K562 (cell line): Measurements from ENCODE around the gene NBEAL2. TPM values are rescaled to one million over a fixed set of nuclear protein-coding genes. Genes with fewer than 3 reads are reported as not detected.

Experiments used
- BCOR ChIP-seq: fragments of 450-650 bp; IDR thresholded peaks from 2 replicates; pipeline ENCODE4 v1.6.1; 2016
- C11orf30 ChIP-seq: fragments of 450-650 bp; IDR thresholded peaks from 2 replicates; pipeline ENCODE4 v1.6.1; 2016; ENCODE audit warnings: low read depth, mild to moderate bottlenecking
- EGR1 ChIP-seq: fragments of 450-650 bp; conservative IDR thresholded peaks from 2 replicates; pipeline ENCODE4 v1.6.1; 2017; ENCODE audit warnings: mild to moderate bottlenecking
- FOXA1 ChIP-seq: fragments of 450-650 bp; IDR thresholded peaks from 2 replicates; pipeline ENCODE4 v1.6.1; 2016; ENCODE audit warnings: mild to moderate bottlenecking, borderline replicate concordance
- FOXK1 ChIP-seq: sonication (generic); formaldehyde crosslinking; IDR thresholded peaks from 2 replicates; pipeline ENCODE4 v1.8.0; 2022; ENCODE audit warnings: missing genetic modification reagents, mild to moderate bottlenecking, borderline replicate concordance
- KAT2B ChIP-seq: IDR thresholded peaks from one replicate; pipeline ENCODE4 v1.6.1; 2012; ENCODE audit warnings: low read depth, mild to moderate bottlenecking, control low read depth, inconsistent platforms, low read length, moderate library complexity
- MTF1 ChIP-seq: fragments of 250-450 bp; sonication (Bioruptor Pico); IDR thresholded peaks from 2 replicates; pipeline ENCODE4 v1.9.0; 2021; ENCODE audit warnings: moderate library complexity, mild to moderate bottlenecking, inconsistent platforms, borderline replicate concordance
- NR2C2 ChIP-seq, 2 experiments: fragments of 200-800 bp in 1 of 2; sonication (Bioruptor generic) in 1 of 2; sonication (generic) in 1 of 2; formaldehyde crosslinking in 1 of 2; IDR thresholded peaks; 2 replicates each; pipeline versions ENCODE4 v1.6.1 to v1.8.0; 2016 to 2022; ENCODE audit warnings: mild to moderate bottlenecking in 1 of 2, missing compliant biosample characterization in 1 of 2, missing genetic modification characterization in 1 of 2, missing genetic modification reagents in 1 of 2
- PTRF ChIP-seq: fragments of 450-650 bp; IDR thresholded peaks from 2 replicates; pipeline ENCODE4 v1.6.1; 2016; ENCODE audit warnings: mild to moderate bottlenecking, missing genetic modification characterization, missing compliant biosample characterization
- RAD51 ChIP-seq: fragments of 450-650 bp; IDR thresholded peaks from 2 replicates; pipeline ENCODE4 v1.7.1; 2016; ENCODE audit warnings: low read depth, mild to moderate bottlenecking, borderline replicate concordance
- RBM34 ChIP-seq: fragments of 200-400 bp; formaldehyde crosslinking; IDR thresholded peaks from 2 replicates; pipeline ENCODE4 v1.6.1; 2018; ENCODE audit warnings: low read length, borderline replicate concordance; ENCODE audit not compliant: insufficient read depth
- RFX7 ChIP-seq: fragments of 250-450 bp; sonication (Bioruptor Pico); IDR thresholded peaks from 2 replicates; pipeline ENCODE4 v1.5.1; 2021; ENCODE audit warnings: mild to moderate bottlenecking
- RNF2 ChIP-seq: sonication (generic); IDR thresholded peaks from 2 replicates; pipeline ENCODE4 v1.6.1; 2016
- TCF3 ChIP-seq: sonication (generic); formaldehyde crosslinking; IDR thresholded peaks from 2 replicates; pipeline ENCODE4 v1.4.0; 2020; ENCODE audit warnings: mild to moderate bottlenecking, missing genetic modification reagents
- ZNF778 ChIP-seq: fragments of 450-650 bp; formaldehyde crosslinking; IDR thresholded peaks from 2 replicates; pipeline ENCODE4 v1.4.0; 2020; ENCODE audit warnings: mild to moderate bottlenecking, moderate library complexity
- polyA plus RNA-seq, 8 experiments: library from polyadenylated mRNA; depleted of rRNA in 4 of 8; stranded (reverse) in 5 of 8; unstranded in 3 of 8; fragments of >200 nt; fragmentation: Nextera tagmentation in 2 of 8; fragmentation: Illumina TruSeq in 1 of 8; extraction: Ambion mirVana in 2 of 8; extraction: Trizol in 1 of 8; gene quantifications; 2 replicates each; pipeline versions ENCODE4 v1.2.1 to v1.2.3, GENCODE V29; 2011 to 2014; ENCODE audit warnings: inconsistent platforms in 1 of 8, missing spikeins in 1 of 8
- total RNA-seq, 7 experiments: library from RNA; depleted of rRNA in 6 of 7; stranded (reverse); fragments of >200 nt in 6 of 7; fragmentation: Illumina TruSeq in 2 of 7; extraction: Trizol in 2 of 7; gene quantifications; 2 replicates each; pipeline versions ENCODE4 v1.2.1 to v1.2.3, GENCODE V29; 2011 to 2021; ENCODE audit warnings: low replicate concordance in 1 of 7
- TF ChIP-seq, protein P1 (sequence below): sonication (generic); formaldehyde crosslinking; IDR thresholded peaks from 2 replicates; pipeline ENCODE4 v1.8.0; 2022; ENCODE audit warnings: missing genetic modification reagents, mild to moderate bottlenecking, moderate library complexity, borderline replicate concordance
- TF ChIP-seq, protein P2 (sequence below): fragments of 250-450 bp; sonication (Bioruptor Pico); IDR thresholded peaks from 2 replicates; pipeline ENCODE4 v1.4.0; 2020; ENCODE audit warnings: mild to moderate bottlenecking, moderate library complexity
- TF ChIP-seq, protein P3 (sequence below): fragments of 450-650 bp; IDR thresholded peaks from 2 replicates; pipeline ENCODE4 v1.6.1; 2016; ENCODE audit warnings: mild to moderate bottlenecking
- TF ChIP-seq, protein P4 (sequence below): fragments of 450-650 bp; formaldehyde crosslinking; IDR thresholded peaks from 2 replicates; pipeline ENCODE4 v1.4.0; 2022; ENCODE audit warnings: missing genetic modification characterization
- TF ChIP-seq, protein P5 (sequence below), 2 experiments: fragments of 450-650 bp in 1 of 2; sonication (generic) in 1 of 2; formaldehyde crosslinking in 1 of 2; IDR thresholded peaks in 1 of 2; conservative IDR thresholded peaks in 1 of 2; 2 replicates each; pipeline versions ENCODE4 v1.6.1 to v1.8.1; 2016 to 2023; ENCODE audit warnings: mild to moderate bottlenecking in 2 of 2, moderate library complexity in 2 of 2, inconsistent platforms in 1 of 2, missing genetic modification reagents in 1 of 2

Gene NBEAL2
- total and polyA plus RNA-seq, 9 of the 15 experiments (the other 6 are each of a cell fraction or from before 2014, with no cell fraction given), result 0.06 to 114 (median 29.6) TPM

DNA sequence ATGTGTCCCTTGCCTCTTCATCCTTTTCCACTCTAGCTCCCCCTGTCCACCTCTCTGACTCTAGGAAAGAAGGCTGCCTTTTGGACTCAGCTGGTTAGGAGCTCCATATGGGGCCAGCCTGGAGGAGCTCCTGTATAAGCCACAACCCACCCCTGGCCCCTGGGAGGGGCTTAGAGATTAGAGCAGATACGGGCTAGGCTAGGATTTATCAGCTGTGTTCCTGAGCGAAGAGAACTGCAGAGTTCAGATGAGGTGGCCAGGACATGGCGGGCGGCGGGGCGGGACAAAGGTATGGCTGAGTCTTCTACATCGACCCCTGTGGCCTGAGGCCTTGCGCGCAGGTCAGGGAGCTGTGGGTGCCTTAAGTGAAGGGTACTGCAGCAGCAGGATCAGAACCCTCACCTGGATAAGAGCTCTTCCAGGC lies 7.9 kb downstream of the NBEAL2 start (continued):
- TF ChIP-seq, protein P1, sequence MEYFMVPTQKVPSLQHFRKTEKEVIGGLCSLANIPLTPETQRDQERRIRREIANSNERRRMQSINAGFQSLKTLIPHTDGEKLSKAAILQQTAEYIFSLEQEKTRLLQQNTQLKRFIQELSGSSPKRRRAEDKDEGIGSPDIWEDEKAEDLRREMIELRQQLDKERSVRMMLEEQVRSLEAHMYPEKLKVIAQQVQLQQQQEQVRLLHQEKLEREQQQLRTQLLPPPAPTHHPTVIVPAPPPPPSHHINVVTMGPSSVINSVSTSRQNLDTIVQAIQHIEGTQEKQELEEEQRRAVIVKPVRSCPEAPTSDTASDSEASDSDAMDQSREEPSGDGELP (CRISPR knock-in tag), result peak; percentile 99
- TF ChIP-seq C11orf30, result no peak
- TF ChIP-seq, protein P2, sequence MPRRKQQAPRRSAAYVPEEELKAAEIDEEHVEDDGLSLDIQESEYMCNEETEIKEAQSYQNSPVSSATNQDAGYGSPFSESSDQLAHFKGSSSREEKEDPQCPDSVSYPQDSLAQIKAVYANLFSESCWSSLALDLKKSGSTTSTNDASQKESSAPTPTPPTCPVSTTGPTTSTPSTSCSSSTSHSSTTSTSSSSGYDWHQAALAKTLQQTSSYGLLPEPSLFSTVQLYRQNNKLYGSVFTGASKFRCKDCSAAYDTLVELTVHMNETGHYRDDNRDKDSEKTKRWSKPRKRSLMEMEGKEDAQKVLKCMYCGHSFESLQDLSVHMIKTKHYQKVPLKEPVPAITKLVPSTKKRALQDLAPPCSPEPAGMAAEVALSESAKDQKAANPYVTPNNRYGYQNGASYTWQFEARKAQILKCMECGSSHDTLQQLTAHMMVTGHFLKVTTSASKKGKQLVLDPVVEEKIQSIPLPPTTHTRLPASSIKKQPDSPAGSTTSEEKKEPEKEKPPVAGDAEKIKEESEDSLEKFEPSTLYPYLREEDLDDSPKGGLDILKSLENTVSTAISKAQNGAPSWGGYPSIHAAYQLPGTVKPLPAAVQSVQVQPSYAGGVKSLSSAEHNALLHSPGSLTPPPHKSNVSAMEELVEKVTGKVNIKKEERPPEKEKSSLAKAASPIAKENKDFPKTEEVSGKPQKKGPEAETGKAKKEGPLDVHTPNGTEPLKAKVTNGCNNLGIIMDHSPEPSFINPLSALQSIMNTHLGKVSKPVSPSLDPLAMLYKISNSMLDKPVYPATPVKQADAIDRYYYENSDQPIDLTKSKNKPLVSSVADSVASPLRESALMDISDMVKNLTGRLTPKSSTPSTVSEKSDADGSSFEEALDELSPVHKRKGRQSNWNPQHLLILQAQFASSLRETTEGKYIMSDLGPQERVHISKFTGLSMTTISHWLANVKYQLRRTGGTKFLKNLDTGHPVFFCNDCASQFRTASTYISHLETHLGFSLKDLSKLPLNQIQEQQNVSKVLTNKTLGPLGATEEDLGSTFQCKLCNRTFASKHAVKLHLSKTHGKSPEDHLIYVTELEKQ (CRISPR knock-in tag), result no peak
- TF ChIP-seq PTRF (tag), result no peak
- no peak for TF ChIP-seq RAD51
- no peak for TF ChIP-seq EGR1
- no peak; the same call in 1 of the 2 replicates for TF ChIP-seq TCF3
- TF ChIP-seq ZNF778 (CRISPR knock-in tag), result no peak
- TF ChIP-seq, protein P3, sequence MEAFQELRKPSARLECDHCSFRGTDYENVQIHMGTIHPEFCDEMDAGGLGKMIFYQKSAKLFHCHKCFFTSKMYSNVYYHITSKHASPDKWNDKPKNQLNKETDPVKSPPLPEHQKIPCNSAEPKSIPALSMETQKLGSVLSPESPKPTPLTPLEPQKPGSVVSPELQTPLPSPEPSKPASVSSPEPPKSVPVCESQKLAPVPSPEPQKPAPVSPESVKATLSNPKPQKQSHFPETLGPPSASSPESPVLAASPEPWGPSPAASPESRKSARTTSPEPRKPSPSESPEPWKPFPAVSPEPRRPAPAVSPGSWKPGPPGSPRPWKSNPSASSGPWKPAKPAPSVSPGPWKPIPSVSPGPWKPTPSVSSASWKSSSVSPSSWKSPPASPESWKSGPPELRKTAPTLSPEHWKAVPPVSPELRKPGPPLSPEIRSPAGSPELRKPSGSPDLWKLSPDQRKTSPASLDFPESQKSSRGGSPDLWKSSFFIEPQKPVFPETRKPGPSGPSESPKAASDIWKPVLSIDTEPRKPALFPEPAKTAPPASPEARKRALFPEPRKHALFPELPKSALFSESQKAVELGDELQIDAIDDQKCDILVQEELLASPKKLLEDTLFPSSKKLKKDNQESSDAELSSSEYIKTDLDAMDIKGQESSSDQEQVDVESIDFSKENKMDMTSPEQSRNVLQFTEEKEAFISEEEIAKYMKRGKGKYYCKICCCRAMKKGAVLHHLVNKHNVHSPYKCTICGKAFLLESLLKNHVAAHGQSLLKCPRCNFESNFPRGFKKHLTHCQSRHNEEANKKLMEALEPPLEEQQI, result no peak
- TF ChIP-seq FOXK1, result no peak
- TF ChIP-seq FOXA1, result no peak
- TF ChIP-seq, protein P4, sequence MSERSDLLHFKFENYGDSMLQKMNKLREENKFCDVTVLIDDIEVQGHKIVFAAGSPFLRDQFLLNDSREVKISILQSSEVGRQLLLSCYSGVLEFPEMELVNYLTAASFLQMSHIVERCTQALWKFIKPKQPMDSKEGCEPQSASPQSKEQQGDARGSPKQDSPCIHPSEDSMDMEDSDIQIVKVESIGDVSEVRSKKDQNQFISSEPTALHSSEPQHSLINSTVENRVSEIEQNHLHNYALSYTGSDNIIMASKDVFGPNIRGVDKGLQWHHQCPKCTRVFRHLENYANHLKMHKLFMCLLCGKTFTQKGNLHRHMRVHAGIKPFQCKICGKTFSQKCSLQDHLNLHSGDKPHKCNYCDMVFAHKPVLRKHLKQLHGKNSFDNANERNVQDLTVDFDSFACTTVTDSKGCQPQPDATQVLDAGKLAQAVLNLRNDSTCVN, result peak; percentile 44; the same call in 1 of the 2 replicates
- TF ChIP-seq MTF1 (CRISPR knock-in tag), result no peak
- no peak for TF ChIP-seq KAT2B
- no peak for TF ChIP-seq RFX7 (CRISPR knock-in tag)
- TF ChIP-seq, protein P5, sequence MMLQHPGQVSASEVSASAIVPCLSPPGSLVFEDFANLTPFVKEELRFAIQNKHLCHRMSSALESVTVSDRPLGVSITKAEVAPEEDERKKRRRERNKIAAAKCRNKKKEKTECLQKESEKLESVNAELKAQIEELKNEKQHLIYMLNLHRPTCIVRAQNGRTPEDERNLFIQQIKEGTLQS (IDR thresholded peaks at IDR 0.05), result no peak
- TF ChIP-seq, protein P5 (CRISPR knock-in tag; conservative IDR thresholded peaks at IDR 0.05), result no peak
- TF ChIP-seq NR2C2 (CRISPR knock-in tag; IDR thresholded peaks at IDR 0.05), result no peak
- TF ChIP-seq NR2C2 (tag; IDR thresholded peaks at IDR 0.05), result no peak
- TF ChIP-seq RBM34, result no peak
- no peak for TF ChIP-seq RNF2
- TF ChIP-seq BCOR, result no peak
